IPS-18a (cell line): Measurements from ENCODE around the gene RFTN1.

Experiments
- H3K27ac ChIP-seq: one replicate; pipeline ENCODE4 v1.5.1; 2013; ENCODE audit warnings: low read length
- H3K27me3 ChIP-seq: one replicate; pipeline ENCODE4 v1.6.1; 2013; ENCODE audit warnings: mild to moderate bottlenecking, low read length; ENCODE audit not compliant: control insufficient read depth, insufficient read depth
- H3K36me3 ChIP-seq: one replicate; pipeline ENCODE4 v1.6.1; 2013; ENCODE audit warnings: low read depth, low read length; ENCODE audit not compliant: control insufficient read depth
- H3K4me1 ChIP-seq: one replicate; pipeline ENCODE4 v1.6.1; 2013; ENCODE audit warnings: low read depth, low read length; ENCODE audit not compliant: control insufficient read depth
- H3K4me3 ChIP-seq: one replicate; pipeline ENCODE4 v1.5.1; 2013; ENCODE audit warnings: low read length
- H3K9ac ChIP-seq: one replicate; pipeline ENCODE4 v1.6.1; 2013; ENCODE audit warnings: mild to moderate bottlenecking, low read length, moderate library complexity
- H3K9me3 ChIP-seq: one replicate; pipeline ENCODE4 v1.6.1; 2013; ENCODE audit warnings: low read depth, low read length; ENCODE audit not compliant: control insufficient read depth

Gene RFTN1

GRCh38 chr3:16426029-16426400 lies 87.5 kb downstream of the RFTN1 start:
- Histone ChIP-seq H3K27ac (no peak overlapping the region), H3K4me3 (no peak overlapping the region), H3K27me3 (no peaks in the 10 kb centered on the region), H3K4me1 (no peaks in the 10 kb centered on the region), H3K9ac (no peak overlapping the region), H3K36me3 (no peaks in the 10 kb centered on the region), H3K9me3 (no peaks in the 10 kb centered on the region)

- Histone ChIP-seq H3K36me3 (no peaks in the 10 kb centered on the region), H3K9ac (no peak overlapping the region), H3K27me3 (no peaks in the 10 kb centered on the region)
Observed at GRCh38 chr3:16425398-16426028, 88.0 kb downstream of the RFTN1 start.

GRCh38 chr3:16423947-16424673 lies 89.4 kb downstream of the RFTN1 start:
- Histone ChIP-seq H3K4me3 (no peak overlapping the region), H3K36me3 (no peaks in the 10 kb centered on the region), H3K27me3 (no peaks in the 10 kb centered on the region), H3K9ac (no peak overlapping the region), H3K27ac (no peak overlapping the region), H3K4me1 (peaks cover 3% of the 10 kb centered on the region), H3K9me3 (no peaks in the 10 kb centered on the region)

More at GRCh38 chr3:16425398-16426028, 88.0 kb downstream of the RFTN1 start:
- Histone ChIP-seq H3K9me3 (no peaks in the 10 kb centered on the region), H3K4me1 (no peaks in the 10 kb centered on the region), H3K27ac (no peak overlapping the region), H3K4me3 (no peak overlapping the region)

- Histone ChIP-seq H3K27me3 (no peaks in the 10 kb centered on the region), H3K9ac (no peak overlapping the region), H3K4me3 (no peak overlapping the region), H3K27ac (no peak overlapping the region), H3K36me3 (no peaks in the 10 kb centered on the region), H3K9me3 (no peaks in the 10 kb centered on the region), H3K4me1 (peaks cover 3% of the 10 kb centered on the region)
Observed at GRCh38 chr3:16423298-16423697, 90.2 kb downstream of the RFTN1 start.

GRCh38 chr3:16419640-16420241 lies 93.8 kb downstream of the RFTN1 start:
- H3K27me3 ChIP-seq, result no peaks in the 10 kb centered on the region
- no peak overlapping the region for H3K27ac ChIP-seq
- peaks cover 3% of the 10 kb centered on the region for H3K4me1 ChIP-seq
- no peak overlapping the region for H3K4me3 ChIP-seq
- H3K36me3 ChIP-seq, result no peaks in the 10 kb centered on the region
- no peak overlapping the region for H3K9ac ChIP-seq
- H3K9me3 ChIP-seq, result no peaks in the 10 kb centered on the region

GRCh38 chr3:16417945-16418739 lies 95.4 kb downstream of the RFTN1 start:
- Histone ChIP-seq H3K27me3 (no peaks in the 10 kb centered on the region), H3K36me3 (no peaks in the 10 kb centered on the region), H3K9ac (no peak overlapping the region), H3K9me3 (no peaks in the 10 kb centered on the region), H3K27ac (no peak overlapping the region), H3K4me3 (no peak overlapping the region), H3K4me1 (peaks cover 3% of the 10 kb centered on the region)

GRCh38 chr3:16415911-16416476 lies 97.5 kb downstream of the RFTN1 start:
- no peaks in the 10 kb centered on the region for H3K9me3 ChIP-seq
- no peaks in the 10 kb centered on the region for H3K27me3 ChIP-seq
- H3K9ac ChIP-seq, result no peak overlapping the region
- H3K27ac ChIP-seq, result no peak overlapping the region
- H3K4me3 ChIP-seq, result no peak overlapping the region
- H3K36me3 ChIP-seq, result no peaks in the 10 kb centered on the region
- peaks cover 3% of the 10 kb centered on the region for H3K4me1 ChIP-seq

GRCh38 chr3:16413321-16413720 lies 100.2 kb downstream of the RFTN1 start:
- no peaks in the 10 kb centered on the region for H3K27me3 ChIP-seq
- no peak overlapping the region for H3K27ac ChIP-seq
- no peak overlapping the region for H3K4me3 ChIP-seq
- no peaks in the 10 kb centered on the region for H3K9me3 ChIP-seq
- no peak overlapping the region for H3K9ac ChIP-seq
- H3K4me1 ChIP-seq, result no peaks in the 10 kb centered on the region
- H3K36me3 ChIP-seq, result no peaks in the 10 kb centered on the region

GRCh38 chr3:16412192-16412800 lies 101.2 kb downstream of the RFTN1 start:
- no peaks in the 10 kb centered on the region for H3K9me3 ChIP-seq
- no peak overlapping the region for H3K9ac ChIP-seq

GRCh38 chr3:16411441-16411840 lies 102.1 kb downstream of the RFTN1 start:
- no peaks in the 10 kb centered on the region for H3K9me3 ChIP-seq
- no peak overlapping the region for H3K9ac ChIP-seq
- H3K4me3 ChIP-seq, result no peak overlapping the region
- H3K27ac ChIP-seq, result no peak overlapping the region
- H3K27me3 ChIP-seq, result no peaks in the 10 kb centered on the region
- H3K36me3 ChIP-seq, result no peaks in the 10 kb centered on the region
- no peaks in the 10 kb centered on the region for H3K4me1 ChIP-seq

More at GRCh38 chr3:16412192-16412800, 101.2 kb downstream of the RFTN1 start:
- no peak overlapping the region for H3K4me3 ChIP-seq
- H3K27ac ChIP-seq, result no peak overlapping the region
- no peaks in the 10 kb centered on the region for H3K27me3 ChIP-seq
- H3K4me1 ChIP-seq, result no peaks in the 10 kb centered on the region
- no peaks in the 10 kb centered on the region for H3K36me3 ChIP-seq

- H3K27ac ChIP-seq, result no peak overlapping the region
- H3K9me3 ChIP-seq, result no peaks in the 10 kb centered on the region
- no peak overlapping the region for H3K9ac ChIP-seq
- H3K4me3 ChIP-seq, result no peak overlapping the region
- no peaks in the 10 kb centered on the region for H3K36me3 ChIP-seq
- H3K4me1 ChIP-seq, result no peaks in the 10 kb centered on the region
- H3K27me3 ChIP-seq, result no peaks in the 10 kb centered on the region
Observed at GRCh38 chr3:16410659-16411058, 102.8 kb downstream of the RFTN1 start.
